IMR-90 (cell line): ENCODE results near the gene TFIP11. TPM values are rescaled to one million over a fixed set of nuclear protein-coding genes. Genes with fewer than 3 reads are reported as not detected.

Source experiments
- ATAC-seq: fragments of 200-7000 bp; cut with Tn5 transposase; 2 replicates; pipeline ENCODE4 v1.9.1; 2020; ENCODE audit warnings: low read depth, mild to moderate bottlenecking, moderate library complexity
- BruUV-seq: library from RNA; stranded (reverse); fragments of 400-500 nt; replicated peaks from 2 replicates; lab custom pipeline; 2021; lab: Mats Ljungman, UMichigan
- CTCF ChIA-PET: fragments of 300-600 bp; formaldehyde crosslinking; extraction: SDS; loops from one replicate; lab custom pipeline; 2021; ENCODE audit warnings: antibody characterized with exemption; lab: Yijun Ruan, JAX
- POLR2A ChIA-PET: fragments of 300-600 bp; sonication (Branson Sonifier 250); formaldehyde crosslinking; loops from one replicate; lab custom pipeline; 2022; ENCODE audit warnings: antibody characterized with exemption; ENCODE audit not compliant: unreplicated experiment; lab: Charles Lee
- DNase-seq: peaks from one replicate; pipeline ENCODE4 v3.0.0; 2013
- H2AFZ ChIP-seq: replicated peaks from 2 replicates; pipeline ENCODE3; 2013; ENCODE audit warnings: low read length, mild to moderate bottlenecking; ENCODE audit not compliant: poor library complexity
- H2AK5ac ChIP-seq: 2 replicates; pipeline ENCODE4 v1.6.1; 2013; ENCODE audit warnings: low read depth, low read length, inconsistent platforms
- H2AK9ac ChIP-seq: replicated peaks from 2 replicates; pipeline ENCODE3; 2013; ENCODE audit warnings: mild to moderate bottlenecking, low read depth, low read length, moderate library complexity; ENCODE audit not compliant: poor library complexity
- H2BK120ac ChIP-seq: 2 replicates; pipeline ENCODE4 v1.6.1; 2013; ENCODE audit warnings: low read depth, low read length, inconsistent platforms
- H2BK15ac ChIP-seq: 3 replicates; pipeline ENCODE4 v1.6.1; 2013; ENCODE audit warnings: low read depth, low read length, inconsistent platforms
- H2BK20ac ChIP-seq: 2 replicates; pipeline ENCODE4 v1.6.1; 2013; ENCODE audit warnings: low read depth, mild to moderate bottlenecking, inconsistent platforms, low read length, moderate library complexity
- H2BK5ac ChIP-seq: 2 replicates; pipeline ENCODE4 v1.6.1; 2013; ENCODE audit warnings: mild to moderate bottlenecking, low read depth, low read length, inconsistent platforms; ENCODE audit not compliant: poor library complexity, severe bottlenecking
- H3K14ac ChIP-seq: replicated peaks from 2 replicates; pipeline ENCODE4 v1.6.1; 2013; ENCODE audit warnings: low read depth, low read length, inconsistent platforms
- H3K18ac ChIP-seq: 2 replicates; pipeline ENCODE4 v1.6.1; 2013; ENCODE audit warnings: low read depth, low read length, control low read depth
- H3K23ac ChIP-seq: 2 replicates; pipeline ENCODE4 v1.6.1; 2013; ENCODE audit warnings: low read depth, low read length, inconsistent platforms
- H3K27ac ChIP-seq: 2 replicates; pipeline ENCODE4 v1.5.1; 2013; ENCODE audit warnings: mild to moderate bottlenecking, control low read depth, low read length; ENCODE audit not compliant: insufficient read depth
- H3K27me3 ChIP-seq: 2 replicates; pipeline ENCODE4 v1.6.1; 2013; ENCODE audit warnings: low read length; ENCODE audit not compliant: control insufficient read depth, insufficient read depth
- H3K36me3 ChIP-seq: 2 replicates; pipeline ENCODE4 v1.6.1; 2013; ENCODE audit warnings: low read length, mixed read lengths; ENCODE audit not compliant: control insufficient read depth, insufficient read depth
- H3K4ac ChIP-seq: 2 replicates; pipeline ENCODE4 v1.6.1; 2013; ENCODE audit warnings: low read depth, low read length, inconsistent platforms
- H3K4me1 ChIP-seq: 2 replicates; pipeline ENCODE4 v1.6.1; 2013; ENCODE audit warnings: low read length, mixed read lengths; ENCODE audit not compliant: control insufficient read depth, insufficient read depth
- H3K4me2 ChIP-seq: 2 replicates; pipeline ENCODE4 v1.6.1; 2013; ENCODE audit warnings: low read depth, mild to moderate bottlenecking, control low read depth, low read length, moderate library complexity
- H3K4me3 ChIP-seq: 2 replicates; pipeline ENCODE4 v1.5.1; 2013; ENCODE audit warnings: low read depth, mild to moderate bottlenecking, control low read depth, low read length, moderate library complexity; ENCODE audit not compliant: insufficient read depth
- H3K56ac ChIP-seq: 2 replicates; pipeline ENCODE4 v1.6.1; 2013; ENCODE audit warnings: low read length, inconsistent platforms; ENCODE audit not compliant: insufficient read depth; ENCODE audit errors: extremely low read depth
- H3K79me1 ChIP-seq, 2 experiments: 2 replicates each; pipeline ENCODE4 v1.6.1; 2013; ENCODE audit warnings: low read length in 2 of 2, inconsistent platforms in 1 of 2, low read depth in 1 of 2
- H3K9ac ChIP-seq: 2 replicates; pipeline ENCODE4 v1.6.1; 2013; ENCODE audit warnings: low read depth, low read length, control low read depth
- H3K9me1 ChIP-seq: 2 replicates; pipeline ENCODE4 v1.6.1; 2013; ENCODE audit warnings: low read length, inconsistent platforms; ENCODE audit not compliant: insufficient read depth
- H3K9me3 ChIP-seq: 2 replicates; pipeline ENCODE4 v1.6.1; 2013; ENCODE audit warnings: low read length; ENCODE audit not compliant: control insufficient read depth, insufficient read depth
- H4K20me1 ChIP-seq: 2 replicates; pipeline ENCODE4 v1.6.1; 2013; ENCODE audit warnings: low read length, inconsistent platforms; ENCODE audit not compliant: insufficient read depth
- H4K5ac ChIP-seq: 2 replicates; pipeline ENCODE4 v1.6.1; 2013; ENCODE audit warnings: mild to moderate bottlenecking, low read depth, low read length, control low read depth
- H4K8ac ChIP-seq, 2 experiments: 2 replicates each; pipeline ENCODE4 v1.6.1; 2013; ENCODE audit warnings: low read depth in 2 of 2, low read length in 2 of 2, control low read depth in 1 of 2, inconsistent platforms in 1 of 2
- H4K91ac ChIP-seq: 2 replicates; pipeline ENCODE4 v1.6.1; 2013; ENCODE audit warnings: low read depth, low read length, inconsistent platforms; ENCODE audit not compliant: insufficient read depth
- CEBPB ChIP-seq: IDR thresholded peaks from 2 replicates; pipeline ENCODE4 v1.6.1; 2012; ENCODE audit warnings: low read depth, low read length, improper control_type of control experiment
- MAZ ChIP-seq: IDR thresholded peaks from 2 replicates; pipeline ENCODE4 v1.6.1; 2012; ENCODE audit warnings: low read depth, mild to moderate bottlenecking, low read length, improper control_type of control experiment, moderate library complexity, borderline replicate concordance
- WGBS, 2 experiments: methylation state at CpG; one replicate each; pipeline versions ENCODE4 v1.1.5 to v1.1.7; 2013; ENCODE audit warnings: missing lambda C conversion rate in 2 of 2; ENCODE audit not compliant: insufficient read length in 1 of 2; ENCODE audit errors: extremely low coverage in 2 of 2; 5-methylcytosine and 5-hydroxymethylcytosine counted together
- dilution Hi-C: fragments of 300-500 bp; cut with HindIII; formaldehyde crosslinking; loops from one replicate; pipeline ENCODE4 v1.14.3; 2018; ENCODE audit warnings: low sequenced_read_pairs; ENCODE audit not compliant: unreplicated experiment
- in situ Hi-C: fragments of 300-500 bp; cut with MboI; formaldehyde crosslinking; loops from 3 replicates; pipeline ENCODE4 v1.14.3; 2019; ENCODE audit warnings: low sequenced_read_pairs, inconsistent platforms, mixed read lengths
- intact Hi-C: fragments of 100-400 bp; cut with micrococcal nuclease; formaldehyde crosslinking; loops from 2 replicates; pipeline ENCODE4 v1.10.0; 2022
- polyA plus RNA-seq, 3 experiments: library from polyadenylated mRNA; depleted of rRNA; stranded (reverse); fragments of >200 nt; gene quantifications; 2 replicates each; pipeline ENCODE4 v1.2.3, GENCODE V29; 2012; ENCODE audit warnings: low replicate concordance in 1 of 3
- total RNA-seq: library from RNA; depleted of rRNA; stranded (reverse); fragments of >200 nt; gene quantifications from 2 replicates; pipeline ENCODE4 v1.2.3, GENCODE V29; 2012

Gene TFIP11
- total and polyA plus RNA-seq, 2 of the 4 experiments (the other 2 are of a cell fraction), result 22.5 to 43.2 TPM

GRCh38 chr22:26513838-26514237 lies 1.6 kb upstream of the TFIP11 start:
- H3K18ac ChIP-seq, result no peak overlapping the region
- no peak overlapping the region for H4K91ac ChIP-seq
- DNase-seq (no peak), ATAC-seq (no peak)
- POLR2A ChIA-PET, result no interaction called here
- no peak overlapping the region for H2AFZ ChIP-seq
- dilution Hi-C loops (no loop called here), in situ Hi-C loops (no loop called here), intact Hi-C loops (loop anchor here (2.0 to 5.0 kb wide), 2 partner anchors 73 to 145 kb away; no protein-coding TSS in a partner anchor)
- no peak overlapping the region for H2BK15ac ChIP-seq
- H3K36me3 ChIP-seq, result peaks cover 10% of the 10 kb centered on the region
- CTCF ChIA-PET, result no interaction called here
- H2AK9ac ChIP-seq, result no peak overlapping the region
- H3K27ac ChIP-seq, result no peak overlapping the region
- no peak overlapping the region; the same call in 1 of the 2 replicates for H4K5ac ChIP-seq
- no peak overlapping the region for H3K9ac ChIP-seq
- H3K4ac ChIP-seq, result no peak overlapping the region
- no peak overlapping the region for H3K4me2 ChIP-seq
- no peak overlapping the region for H2BK20ac ChIP-seq
- no peaks in the 10 kb centered on the region for H3K9me3 ChIP-seq
- TF ChIP-seq MAZ, result no peak
- TF ChIP-seq CEBPB, result peak; percentile 79
- WGBS, 2 experiments, result 0% methylated on average over 1 of the region's 1 CpG; no CpG with 5 or more reads in 1 of the 2 experiments
- H3K56ac ChIP-seq, result no peak overlapping the region
- no peak overlapping the region for H2AK5ac ChIP-seq
- H4K8ac ChIP-seq, result peak overlapping the region; percentile 12 to 91; a peak in 2 of 4 replicates
- peaks cover 26 to 40% of the 10 kb centered on the region in 2 experiments for H3K79me1 ChIP-seq
- no peak overlapping the region for H3K14ac ChIP-seq
- no peaks in the 10 kb centered on the region for H3K27me3 ChIP-seq
- no peak overlapping the region for H2BK120ac ChIP-seq
- H3K4me1 ChIP-seq, result peaks cover 2% of the 10 kb centered on the region
- peaks cover 3% of the 10 kb centered on the region; the same call in 1 of the 2 replicates for H4K20me1 ChIP-seq
- no peak overlapping the region for H3K4me3 ChIP-seq
- peaks cover 2% of the 10 kb centered on the region for H3K9me1 ChIP-seq
- no peak overlapping the region for H3K23ac ChIP-seq
- H2BK5ac ChIP-seq, result no peak overlapping the region
- BruUV-seq, result no TSS peak
